Measurements from ENCODE around the gene ARL5A. TPM values are rescaled to one million over a fixed set of nuclear protein-coding genes. Genes with fewer than 3 reads are reported as not detected.

ARL5A gene
- total and polyA plus RNA-seq, 2 of the 4 experiments (the other 2 are of a cell fraction), result 22.3 to 45.5 TPM

- intact Hi-C loops (cut with micrococcal nuclease) (no loop called here), dilution Hi-C loops (cut with HindIII; ENCODE audit: low sequenced_read_pairs, unreplicated experiment) (no loop called here), in situ Hi-C loops (cut with MboI; ENCODE audit: low sequenced_read_pairs) (no loop called here)
- no peak overlapping the region for H2BK15ac ChIP-seq (ENCODE audit: low read depth, low read length)
- H3K9me3 ChIP-seq (ENCODE audit: control insufficient read depth, insufficient read depth, low read length), result no peaks in the 10 kb centered on the region; the same call in 1 of the 2 replicates
- H4K8ac ChIP-seq (ENCODE audit: low read depth in 2 of 2, low read length in 2 of 2), result no peak overlapping the region
- H3K56ac ChIP-seq (ENCODE audit: extremely low read depth, insufficient read depth, low read length), result no peak overlapping the region
- BruUV-seq (replicated peaks), result no TSS peak
- H4K5ac ChIP-seq (ENCODE audit: low read depth, low read length), result no peak overlapping the region
- H2BK5ac ChIP-seq (ENCODE audit: low read depth, low read length, poor library complexity, severe bottlenecking), result no peak overlapping the region
- H3K9ac ChIP-seq (ENCODE audit: low read depth, low read length), result no peak overlapping the region
- H3K79me1 ChIP-seq (ENCODE audit: low read depth in 1 of 2, low read length in 2 of 2), result no peaks in the 10 kb centered on the region
- no peaks in the 10 kb centered on the region for H3K27me3 ChIP-seq (ENCODE audit: control insufficient read depth, insufficient read depth, low read length)
- H2BK120ac ChIP-seq (ENCODE audit: low read depth, low read length), result no peak overlapping the region
- TF ChIP-seq MXI1 (IDR thresholded peaks at IDR 0.05; ENCODE audit: borderline replicate concordance, low read depth, low read length) (no peak), SMC3 (IDR thresholded peaks at IDR 0.05; ENCODE audit: low read depth, low read length) (no peak), USF2 (IDR thresholded peaks at IDR 0.05; ENCODE audit: low read depth, low read length) (no peak), POLR2A (IDR thresholded peaks at IDR 0.05; ENCODE audit: low read depth, low read length) (no peak), MAZ (IDR thresholded peaks at IDR 0.05; ENCODE audit: borderline replicate concordance, low read depth, low read length) (no peak), CEBPB (IDR thresholded peaks at IDR 0.05; ENCODE audit: low read depth, low read length) (no peak), BHLHE40 (IDR thresholded peaks at IDR 0.05; ENCODE audit: low read depth, low read length) (no peak), RFX5 (IDR thresholded peaks at IDR 0.05; ENCODE audit: low read depth, low read length) (no peak), NFE2L2 (IDR thresholded peaks at IDR 0.05; ENCODE audit: low read depth, low read length) (no peak), FOS (IDR thresholded peaks at IDR 0.05; ENCODE audit: low read depth, low read length) (no peak), CHD1 (IDR thresholded peaks at IDR 0.05; ENCODE audit: low read depth, low read length) (no peak), CTCF (conservative IDR thresholded peaks at IDR 0.05; ENCODE audit: low read depth, low read length) (no peak), RCOR1 (IDR thresholded peaks at IDR 0.05; ENCODE audit: insufficient replicate concordance, low read length) (no peak), RAD21 (IDR thresholded peaks at IDR 0.05; ENCODE audit: low read length) (no peak), MAFK (IDR thresholded peaks at IDR 0.05; ENCODE audit: low read depth, low read length) (no peak)
- TF ChIP-seq, protein P1, sequence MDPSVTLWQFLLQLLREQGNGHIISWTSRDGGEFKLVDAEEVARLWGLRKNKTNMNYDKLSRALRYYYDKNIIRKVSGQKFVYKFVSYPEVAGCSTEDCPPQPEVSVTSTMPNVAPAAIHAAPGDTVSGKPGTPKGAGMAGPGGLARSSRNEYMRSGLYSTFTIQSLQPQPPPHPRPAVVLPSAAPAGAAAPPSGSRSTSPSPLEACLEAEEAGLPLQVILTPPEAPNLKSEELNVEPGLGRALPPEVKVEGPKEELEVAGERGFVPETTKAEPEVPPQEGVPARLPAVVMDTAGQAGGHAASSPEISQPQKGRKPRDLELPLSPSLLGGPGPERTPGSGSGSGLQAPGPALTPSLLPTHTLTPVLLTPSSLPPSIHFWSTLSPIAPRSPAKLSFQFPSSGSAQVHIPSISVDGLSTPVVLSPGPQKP (IDR thresholded peaks at IDR 0.05; ENCODE audit: borderline replicate concordance, low read depth, low read length), result no peak
- no peak overlapping the region for H3K4me2 ChIP-seq (ENCODE audit: low read depth, low read length)
- H2AFZ ChIP-seq (replicated peaks; ENCODE audit: low read length, poor library complexity), result no peak overlapping the region
- H3K4ac ChIP-seq (ENCODE audit: low read depth, low read length), result no peak overlapping the region
- no peak overlapping the region for H2AK5ac ChIP-seq (ENCODE audit: low read depth, low read length)
- H3K14ac ChIP-seq (replicated peaks; ENCODE audit: low read depth, low read length), result no peak overlapping the region
- H4K91ac ChIP-seq (ENCODE audit: insufficient read depth, low read depth, low read length), result no peak overlapping the region
- H4K20me1 ChIP-seq (ENCODE audit: insufficient read depth, low read length), result no peaks in the 10 kb centered on the region
- ATAC-seq (ENCODE audit: low read depth) (no peak), DNase-seq (no peak)
- no peak overlapping the region for H2AK9ac ChIP-seq (replicated peaks; ENCODE audit: low read depth, low read length, poor library complexity)
- no peak overlapping the region for H3K23ac ChIP-seq (ENCODE audit: low read depth, low read length)
- no peak overlapping the region for H3K4me3 ChIP-seq (ENCODE audit: insufficient read depth, low read depth, low read length)
- no peak overlapping the region for H2BK20ac ChIP-seq (ENCODE audit: low read depth, low read length)
- H3K9me1 ChIP-seq (ENCODE audit: insufficient read depth, low read length), result no peaks in the 10 kb centered on the region
- H3K36me3 ChIP-seq (ENCODE audit: control insufficient read depth, insufficient read depth, low read length), result peaks cover 10% of the 10 kb centered on the region
- no peak overlapping the region for H3K27ac ChIP-seq (ENCODE audit: insufficient read depth, low read length)
- POLR2A ChIA-PET (ENCODE audit: unreplicated experiment), result no interaction called here
- no peak overlapping the region for H3K18ac ChIP-seq (ENCODE audit: low read depth, low read length)
- CTCF ChIA-PET, result no interaction called here
- H3K4me1 ChIP-seq (ENCODE audit: control insufficient read depth, insufficient read depth, low read length), result no peaks in the 10 kb centered on the region
Observed at GRCh38 chr2:151780938-151781337, 47.3 kb downstream of the ARL5A start.

All from IMR-90 (cell line).